Sigmoid colon (tissue), 4 donors: ENCODE results near the gene NID1.

ENCODE experiments used
- EP300 ChIP-seq, 4 donors: sonication (generic); formaldehyde crosslinking; IDR thresholded peaks; one replicate each; pipeline ENCODE4 v1.6.1; 2017; ENCODE audit warnings: antibody characterized with exemption in 4 of 4
- POLR2A ChIP-seq, 2 donors: fragments of 450-650 bp; IDR thresholded peaks; one replicate each; pipeline ENCODE4 v1.6.1; 2016; ENCODE audit warnings: antibody characterized with exemption in 2 of 2, mild to moderate bottlenecking in 2 of 2, moderate library complexity in 2 of 2
- POLR2AphosphoS5 ChIP-seq, 4 donors: sonication (generic); formaldehyde crosslinking; IDR thresholded peaks; one replicate each; pipeline ENCODE4 v1.6.1; 2017; ENCODE audit warnings: antibody characterized with exemption in 4 of 4
- TF ChIP-seq, protein P1 (sequence below), 4 experiments: fragments of 450-650 bp in 3 of 4; fragments of 200-600 bp in 1 of 4; IDR thresholded peaks; one replicate each; pipeline ENCODE4 v1.5.1; 2016 to 2019; ENCODE audit warnings: antibody characterized with exemption in 4 of 4, mild to moderate bottlenecking in 3 of 4, moderate library complexity in 2 of 4

DNA sequence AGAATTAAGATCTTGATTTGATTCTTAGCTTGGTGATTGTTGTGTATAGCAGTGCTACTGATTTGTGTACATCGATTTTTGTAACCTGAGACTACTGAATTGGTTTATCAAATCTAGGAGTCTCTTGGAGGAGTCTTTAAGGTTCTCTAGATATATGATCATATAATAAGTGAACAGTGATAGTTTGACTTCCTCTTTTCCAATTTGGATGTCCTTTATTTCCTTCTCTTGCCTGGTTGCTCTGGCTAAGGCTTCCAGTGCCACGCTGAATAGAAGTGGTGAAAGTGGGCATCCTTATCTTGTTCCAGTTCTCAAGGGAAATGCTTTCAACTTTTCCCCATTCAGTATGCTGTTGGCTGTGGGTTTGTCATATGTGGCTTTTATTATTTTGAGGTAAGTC, 136.7 kb downstream of the NID1 start:
- TF ChIP-seq, protein P1, sequence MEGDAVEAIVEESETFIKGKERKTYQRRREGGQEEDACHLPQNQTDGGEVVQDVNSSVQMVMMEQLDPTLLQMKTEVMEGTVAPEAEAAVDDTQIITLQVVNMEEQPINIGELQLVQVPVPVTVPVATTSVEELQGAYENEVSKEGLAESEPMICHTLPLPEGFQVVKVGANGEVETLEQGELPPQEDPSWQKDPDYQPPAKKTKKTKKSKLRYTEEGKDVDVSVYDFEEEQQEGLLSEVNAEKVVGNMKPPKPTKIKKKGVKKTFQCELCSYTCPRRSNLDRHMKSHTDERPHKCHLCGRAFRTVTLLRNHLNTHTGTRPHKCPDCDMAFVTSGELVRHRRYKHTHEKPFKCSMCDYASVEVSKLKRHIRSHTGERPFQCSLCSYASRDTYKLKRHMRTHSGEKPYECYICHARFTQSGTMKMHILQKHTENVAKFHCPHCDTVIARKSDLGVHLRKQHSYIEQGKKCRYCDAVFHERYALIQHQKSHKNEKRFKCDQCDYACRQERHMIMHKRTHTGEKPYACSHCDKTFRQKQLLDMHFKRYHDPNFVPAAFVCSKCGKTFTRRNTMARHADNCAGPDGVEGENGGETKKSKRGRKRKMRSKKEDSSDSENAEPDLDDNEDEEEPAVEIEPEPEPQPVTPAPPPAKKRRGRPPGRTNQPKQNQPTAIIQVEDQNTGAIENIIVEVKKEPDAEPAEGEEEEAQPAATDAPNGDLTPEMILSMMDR (IDR thresholded peaks at IDR 0.05): no peak
- no peak for TF ChIP-seq POLR2AphosphoS5 (IDR thresholded peaks at IDR 0.05)
- TF ChIP-seq POLR2A (IDR thresholded peaks at IDR 0.05): no peak
- TF ChIP-seq EP300 (IDR thresholded peaks at IDR 0.05): no peak
